Upper lobe of left lung (tissue), 6 donors: ENCODE results near the gene SACS. TPM values are rescaled to one million over a fixed set of nuclear protein-coding genes. Genes with fewer than 3 reads are reported as not detected.
"Not testable (repeated sequence)": the region's sequence is repeated elsewhere in the genome, so short reads cannot be mapped to it uniquely, and the experiment has no call there.

Source experiments
- ATAC-seq, 2 donors: fragments of 200-7000 bp; cut with Tn5 transposase; one replicate each; pipeline ENCODE4 v1.9.1; 2022; ENCODE audit warnings: mild to moderate bottlenecking in 2 of 2, moderate library complexity in 2 of 2; ENCODE audit not compliant: low FRiP score in 2 of 2
- DNase-seq, 2 donors: peaks; one replicate each; pipeline ENCODE4 v3.0.0-alpha.2; 2019 to 2020
- H3K27ac ChIP-seq, 4 donors: fragments of 200-600 bp; sonication (generic); one replicate each; pipeline ENCODE4 v1.5.1; 2016 to 2019
- H3K27me3 ChIP-seq, 4 donors: fragments of 200-600 bp; sonication (generic); one replicate each; pipeline ENCODE4 v1.5.1; 2017 to 2019
- H3K36me3 ChIP-seq, 4 donors: fragments of 200-600 bp; sonication (generic); one replicate each; pipeline ENCODE4 v1.5.1; 2016 to 2019
- H3K4me1 ChIP-seq, 4 donors: fragments of 200-600 bp; sonication (generic); one replicate each; pipeline ENCODE4 v1.5.1; 2018 to 2019
- H3K4me3 ChIP-seq, 4 donors: fragments of 200-600 bp; sonication (generic); one replicate each; pipeline ENCODE4 v1.5.1; 2017 to 2019; ENCODE audit warnings: mild to moderate bottlenecking in 2 of 4, moderate library complexity in 1 of 4
- H3K9me3 ChIP-seq, 4 donors: fragments of 200-600 bp; sonication (generic); one replicate each; pipeline ENCODE4 v1.5.1; 2018 to 2019
- CTCF ChIP-seq, 6 experiments: fragments of 450-650 bp in 4 of 6; fragments of 200-600 bp in 2 of 6; sonication (generic) in 2 of 6; IDR thresholded peaks; one replicate each; pipeline ENCODE4 v1.5.1; 2016 to 2019; ENCODE audit warnings: antibody characterized with exemption in 6 of 6
- EP300 ChIP-seq, 4 donors: sonication (generic); formaldehyde crosslinking; IDR thresholded peaks; one replicate each; pipeline ENCODE4 v1.5.1; 2017; ENCODE audit warnings: antibody characterized with exemption in 4 of 4, control low read depth in 2 of 4
- POLR2A ChIP-seq, 4 donors: fragments of 450-650 bp; IDR thresholded peaks; one replicate each; pipeline ENCODE4 v1.5.1; 2016 to 2017; ENCODE audit warnings: antibody characterized with exemption in 4 of 4, mild to moderate bottlenecking in 2 of 4
- POLR2AphosphoS5 ChIP-seq, 2 donors: sonication (generic); formaldehyde crosslinking; IDR thresholded peaks; one replicate each; pipeline ENCODE4 v1.5.1; 2017; ENCODE audit warnings: antibody characterized with exemption in 2 of 2
- WGBS, 2 donors: methylation state at CpG; one replicate each; pipeline ENCODE4 v1.1.5; 2017 to 2018; 5-methylcytosine and 5-hydroxymethylcytosine counted together
- total RNA-seq, 6 donors: library from RNA; depleted of rRNA in 4 of 6; stranded (reverse); fragments of >200 nt in 4 of 6; gene quantifications; one replicate each; pipeline versions ENCODE4 v1.1.0 to v1.2.1, GENCODE V29; 2016 to 2021
- donor health status: DM: no; HTN: no; CAD: no; lungs with moderate emphysema.
- donor health status: DM: no; HTN: yes; CAD: no; lungs with severe emphysema.

The SACS gene
- total RNA-seq, 6 donors from 2014 or later, result 2.4 to 25.1 (median 9.7) TPM

DNA sequence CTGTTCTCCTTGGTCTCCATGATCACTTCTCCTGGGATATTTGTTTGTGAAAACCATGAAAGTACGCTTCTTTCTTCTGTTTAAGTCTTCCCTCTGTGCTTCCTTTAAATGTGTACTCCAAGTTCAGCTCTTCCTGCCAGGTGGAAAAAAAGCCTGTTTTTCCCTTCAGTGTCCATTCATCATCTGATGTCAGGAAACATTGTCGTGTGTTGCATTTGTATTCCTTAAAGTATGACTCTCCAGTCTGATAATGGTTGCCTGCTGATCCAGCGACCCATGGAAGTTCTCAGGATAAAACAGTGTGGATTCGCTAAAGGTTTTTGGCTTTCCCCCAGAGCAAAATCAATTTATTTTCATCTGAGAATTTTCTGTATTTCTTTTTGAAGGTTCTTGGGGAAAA lies 22.3 kb downstream of the SACS start:
- Histone ChIP-seq H3K27me3 (no peaks in the 10 kb centered on the region), H3K36me3 (no peaks in the 10 kb centered on the region), H3K4me3 (no peak overlapping the region), H3K9me3 (no peaks in the 10 kb centered on the region), H3K27ac (no peak overlapping the region), H3K4me1 (no peaks in the 10 kb centered on the region)
- no peak for TF ChIP-seq CTCF (IDR thresholded peaks at IDR 0.05)
- no peak for TF ChIP-seq POLR2AphosphoS5 (IDR thresholded peaks at IDR 0.05)
- TF ChIP-seq EP300 (IDR thresholded peaks at IDR 0.05), result no peak
- no peak for TF ChIP-seq POLR2A (IDR thresholded peaks at IDR 0.05)
- 54 to 63% methylated on average over 4 of the region's 4 CpGs for WGBS, 2 donors
- ATAC-seq (no peak), DNase-seq (no peak)

DNA sequence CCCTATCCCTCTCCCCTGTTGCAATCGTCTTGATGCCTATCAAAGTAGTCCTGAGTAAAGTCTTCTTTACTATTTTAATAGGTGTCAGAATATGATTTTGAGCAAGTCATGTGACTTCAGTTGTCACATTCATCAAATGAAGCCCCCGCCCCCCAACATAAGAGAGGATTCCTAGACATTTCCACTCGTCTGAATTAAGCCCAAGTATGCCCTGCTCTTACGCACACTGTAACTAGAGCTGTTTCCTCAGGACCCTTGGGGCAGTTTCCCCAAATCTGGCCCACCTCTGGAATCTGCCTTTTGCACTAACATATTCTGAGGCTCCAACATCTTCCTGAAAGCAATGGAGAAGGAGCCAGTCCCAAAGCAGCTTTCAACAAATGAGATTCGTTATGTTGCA lies 25.5 kb downstream of the SACS start:
- no peaks in the 10 kb centered on the region for H3K9me3 ChIP-seq
- peaks cover 0 to 2% (median 0%) of the 10 kb centered on the region in 4 donors for H3K36me3 ChIP-seq
- H3K4me3 ChIP-seq, result no peak overlapping the region
- no peak overlapping the region for H3K27ac ChIP-seq
- 91 to 92% methylated on average over 5 of the region's 5 CpGs for WGBS, 2 donors
- DNase-seq, result no peak
- TF ChIP-seq POLR2AphosphoS5 (IDR thresholded peaks at IDR 0.05) (no peak), POLR2A (IDR thresholded peaks at IDR 0.05) (no peak), CTCF (IDR thresholded peaks at IDR 0.05) (no peak), EP300 (IDR thresholded peaks at IDR 0.05) (no peak)
- no peaks in the 10 kb centered on the region for H3K27me3 ChIP-seq
- no peak for ATAC-seq
- no peaks in the 10 kb centered on the region for H3K4me1 ChIP-seq

DNA sequence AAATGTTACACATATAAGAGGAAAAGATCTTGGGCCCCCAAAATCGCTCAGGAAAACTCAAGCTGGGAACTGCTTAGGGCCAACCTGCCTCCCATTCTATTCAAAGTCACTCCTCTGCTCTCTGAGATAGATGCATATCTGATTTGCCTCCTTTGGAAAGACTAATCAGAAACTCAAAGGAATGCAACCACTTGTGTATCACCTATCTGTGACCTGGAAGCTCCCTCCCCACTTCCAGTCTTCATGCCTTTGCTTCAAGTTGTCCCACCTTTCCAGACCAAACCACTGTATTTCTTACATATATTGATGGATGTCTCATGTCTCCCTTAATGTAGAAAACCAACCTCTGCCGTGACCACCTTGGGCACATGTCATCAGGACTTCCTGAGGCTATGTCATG lies 32.3 kb downstream of the SACS start:
- not testable (repeated sequence) for H3K27ac ChIP-seq, DNase-seq, H3K9me3 ChIP-seq, ATAC-seq, H3K36me3 ChIP-seq, H3K4me3 ChIP-seq, H3K27me3 ChIP-seq, H3K4me1 ChIP-seq
- WGBS, 2 donors, result 84 to 92% methylated on average over 2 of the region's 2 CpGs

- DNase-seq (no peak), ATAC-seq (no peak)
- no peaks in the 10 kb centered on the region for H3K4me1 ChIP-seq
- peaks cover 0 to 2% (median 0%) of the 10 kb centered on the region in 4 donors for H3K36me3 ChIP-seq
- H3K4me3 ChIP-seq, result no peak overlapping the region
- H3K27me3 ChIP-seq, result no peaks in the 10 kb centered on the region
- H3K27ac ChIP-seq, result no peak overlapping the region
- no peak for TF ChIP-seq POLR2AphosphoS5 (IDR thresholded peaks at IDR 0.05)
- TF ChIP-seq CTCF (IDR thresholded peaks at IDR 0.05), result no peak
- TF ChIP-seq EP300 (IDR thresholded peaks at IDR 0.05), result no peak
- no peak for TF ChIP-seq POLR2A (IDR thresholded peaks at IDR 0.05)
- whole genome bisulfite sequencing, 2 donors, result 70 to 78% methylated on average over 6 of the region's 6 CpGs
- H3K9me3 ChIP-seq, result no peaks in the 10 kb centered on the region
These were observed 34.2 kb downstream of the SACS start for GRCh38 chr13:23399347-23399746.

- ATAC-seq, result no peak
- DNase-seq, result no peak
- no peak for TF ChIP-seq POLR2A (IDR thresholded peaks at IDR 0.05)
- no peak for TF ChIP-seq EP300 (IDR thresholded peaks at IDR 0.05)
- no peak for TF ChIP-seq CTCF (IDR thresholded peaks at IDR 0.05)
- TF ChIP-seq POLR2AphosphoS5 (IDR thresholded peaks at IDR 0.05), result no peak
- Histone ChIP-seq H3K4me1 (no peaks in the 10 kb centered on the region), H3K27ac (no peak overlapping the region), H3K4me3 (no peak overlapping the region), H3K27me3 (no peaks in the 10 kb centered on the region), H3K9me3 (no peaks in the 10 kb centered on the region), H3K36me3 (no peaks in the 10 kb centered on the region)
- 89 to 93% methylated on average over 4 of the region's 4 CpGs for WGBS, 2 donors
These were observed 38.7 kb downstream of the SACS start for GRCh38 chr13:23394821-23395220.
